Fibroblast of lung (primary cell): ENCODE results near the gene MYPOP.

ENCODE experiments used
- CTCF ChIP-seq, 2 donors: IDR thresholded peaks in 1 of 2; conservative IDR thresholded peaks in 1 of 2; 1 replicate in 1 of 2; 2 replicates in 1 of 2; pipeline ENCODE4 v1.5.1; 2011 to 2012; ENCODE audit warnings: low read length in 2 of 2, control low read depth in 1 of 2, inconsistent platforms in 1 of 2, low read depth in 1 of 2, mild to moderate bottlenecking in 1 of 2
- EZH2 ChIP-seq: IDR thresholded peaks from 2 replicates; pipeline ENCODE4 v1.5.1; 2012; ENCODE audit warnings: low read length, control low read depth, mild to moderate bottlenecking; ENCODE audit errors: missing control alignments

GRCh38 chr19:45879971-45880370 lies 22.4 kb downstream of the MYPOP start:
- TF ChIP-seq EZH2 (no peak), CTCF (conservative IDR thresholded peaks at IDR 0.05 in 1 of 2, IDR thresholded peaks at IDR 0.05 in 1 of 2; ENCODE audit: low read depth in 1 of 2, low read length in 2 of 2) (no peak)
